ENCODE measurements around the gene ACVR1B.
A peak's percentile ranks its signal among the peaks of the same experiment; 100 is the strongest.

ACVR1B gene

GRCh38 chr12:52003591-52003990 is 52.1 kb downstream of the ACVR1B start:
- no peak overlapping the region for H3K27ac ChIP-seq (ENCODE audit: low read length)

GRCh38 chr12:52004042-52004648 is 52.6 kb downstream of the ACVR1B start:
- Histone ChIP-seq H3K4me1 (ENCODE audit: insufficient read depth, low read length) (no peaks in the 10 kb centered on the region), H3K27me3 (ENCODE audit: insufficient read depth, low read length) (peaks cover 50% of the 10 kb centered on the region), H3K9me3 (ENCODE audit: insufficient read depth, low read depth, low read length) (no peaks in the 10 kb centered on the region), H3K4me3 (ENCODE audit: low read length) (no peak overlapping the region), H3K9ac (ENCODE audit: low read depth, low read length) (no peak overlapping the region), H3K27ac (ENCODE audit: low read length) (no peak overlapping the region), H3K36me3 (ENCODE audit: insufficient read depth, low read depth, low read length) (no peaks in the 10 kb centered on the region)

More at GRCh38 chr12:52003591-52003990, 52.1 kb downstream of the ACVR1B start:
- no peak overlapping the region for H3K4me3 ChIP-seq (ENCODE audit: low read length)
- H3K36me3 ChIP-seq (ENCODE audit: insufficient read depth, low read depth, low read length): no peaks in the 10 kb centered on the region
- no peak overlapping the region for H3K9ac ChIP-seq (ENCODE audit: low read depth, low read length)
- peaks cover 44% of the 10 kb centered on the region for H3K27me3 ChIP-seq (ENCODE audit: insufficient read depth, low read length)
- no peaks in the 10 kb centered on the region for H3K9me3 ChIP-seq (ENCODE audit: insufficient read depth, low read depth, low read length)
- H3K4me1 ChIP-seq (ENCODE audit: insufficient read depth, low read length): no peaks in the 10 kb centered on the region

GRCh38 chr12:52005218-52005902 is 53.9 kb downstream of the ACVR1B start:
- no peak overlapping the region for H3K27ac ChIP-seq (ENCODE audit: low read length)
- no peak overlapping the region for H3K9ac ChIP-seq (ENCODE audit: low read depth, low read length)
- peaks cover 58% of the 10 kb centered on the region for H3K27me3 ChIP-seq (ENCODE audit: insufficient read depth, low read length)
- no peaks in the 10 kb centered on the region for H3K36me3 ChIP-seq (ENCODE audit: insufficient read depth, low read depth, low read length)
- H3K9me3 ChIP-seq (ENCODE audit: insufficient read depth, low read depth, low read length): no peaks in the 10 kb centered on the region
- peaks cover 6% of the 10 kb centered on the region for H3K4me1 ChIP-seq (ENCODE audit: insufficient read depth, low read length)
- H3K4me3 ChIP-seq (ENCODE audit: low read length): no peak overlapping the region

GRCh38 chr12:52005903-52006703 is 54.6 kb downstream of the ACVR1B start:
- H3K9ac ChIP-seq (ENCODE audit: low read depth, low read length): no peak overlapping the region
- peaks cover 58% of the 10 kb centered on the region for H3K27me3 ChIP-seq (ENCODE audit: insufficient read depth, low read length)
- peak overlapping the region; percentile 59 for H3K4me3 ChIP-seq (ENCODE audit: low read length)

GRCh38 chr12:52006726-52007157 is 55.2 kb downstream of the ACVR1B start, which contains the start of gene TAMALIN:
Gene TAMALIN (plus strand): TSS chr12:52006946. CDS start chr12:52007020, 74 bp downstream.
- Histone ChIP-seq H3K27me3 (ENCODE audit: insufficient read depth, low read length) (peaks cover 58% of the 10 kb centered on the region), H3K9ac (ENCODE audit: low read depth, low read length) (no peak within 1 kb of the TSS), H3K4me3 (ENCODE audit: low read length) (peak within 1 kb of the TSS; percentile 61), H3K9me3 (ENCODE audit: insufficient read depth, low read depth, low read length) (no peaks in the 10 kb centered on the region), H3K27ac (ENCODE audit: low read length) (no peak within 1 kb of the TSS), H3K36me3 (ENCODE audit: insufficient read depth, low read depth, low read length) (no peaks in the 10 kb centered on the region), H3K4me1 (ENCODE audit: insufficient read depth, low read length) (peaks cover 10% of the 10 kb centered on the region)

More at GRCh38 chr12:52005903-52006703, 54.6 kb downstream of the ACVR1B start:
- Histone ChIP-seq H3K36me3 (ENCODE audit: insufficient read depth, low read depth, low read length) (no peaks in the 10 kb centered on the region), H3K4me1 (ENCODE audit: insufficient read depth, low read length) (peaks cover 10% of the 10 kb centered on the region), H3K9me3 (ENCODE audit: insufficient read depth, low read depth, low read length) (no peaks in the 10 kb centered on the region), H3K27ac (ENCODE audit: low read length) (no peak overlapping the region)

- no peak overlapping the region for H3K27ac ChIP-seq (ENCODE audit: low read length)
- H3K27me3 ChIP-seq (ENCODE audit: insufficient read depth, low read length): peaks cover 58% of the 10 kb centered on the region
- no peaks in the 10 kb centered on the region for H3K9me3 ChIP-seq (ENCODE audit: insufficient read depth, low read depth, low read length)
- H3K4me1 ChIP-seq (ENCODE audit: insufficient read depth, low read length): peaks cover 10% of the 10 kb centered on the region
- H3K36me3 ChIP-seq (ENCODE audit: insufficient read depth, low read depth, low read length): no peaks in the 10 kb centered on the region
- no peak overlapping the region for H3K9ac ChIP-seq (ENCODE audit: low read depth, low read length)
- peak overlapping the region; percentile 61; the same call in 1 of the 2 replicates for H3K4me3 ChIP-seq (ENCODE audit: low read length)
These were observed 55.8 kb downstream of the ACVR1B start for GRCh38 chr12:52007158-52007921.

GRCh38 chr12:52007982-52008510 is 56.5 kb downstream of the ACVR1B start:
- H3K27ac ChIP-seq (ENCODE audit: low read length): no peak overlapping the region
- peaks cover 10% of the 10 kb centered on the region for H3K4me1 ChIP-seq (ENCODE audit: insufficient read depth, low read length)
- H3K4me3 ChIP-seq (ENCODE audit: low read length): peak overlapping the region; percentile 61; the same call in 1 of the 2 replicates
- peaks cover 62% of the 10 kb centered on the region for H3K27me3 ChIP-seq (ENCODE audit: insufficient read depth, low read length)
- no peaks in the 10 kb centered on the region for H3K36me3 ChIP-seq (ENCODE audit: insufficient read depth, low read depth, low read length)
- H3K9ac ChIP-seq (ENCODE audit: low read depth, low read length): no peak overlapping the region
- no peaks in the 10 kb centered on the region for H3K9me3 ChIP-seq (ENCODE audit: insufficient read depth, low read depth, low read length)

GRCh38 chr12:52009081-52009751 is 57.7 kb downstream of the ACVR1B start:
- no peaks in the 10 kb centered on the region for H3K9me3 ChIP-seq (ENCODE audit: insufficient read depth, low read depth, low read length)
- H3K4me3 ChIP-seq (ENCODE audit: low read length): no peak overlapping the region
- H3K27me3 ChIP-seq (ENCODE audit: insufficient read depth, low read length): peaks cover 73% of the 10 kb centered on the region
- H3K9ac ChIP-seq (ENCODE audit: low read depth, low read length): no peak overlapping the region
- H3K4me1 ChIP-seq (ENCODE audit: insufficient read depth, low read length): peaks cover 14% of the 10 kb centered on the region
- no peaks in the 10 kb centered on the region for H3K36me3 ChIP-seq (ENCODE audit: insufficient read depth, low read depth, low read length)
- H3K27ac ChIP-seq (ENCODE audit: low read length): no peak overlapping the region

- H3K4me1 ChIP-seq (ENCODE audit: insufficient read depth, low read length): peaks cover 15% of the 10 kb centered on the region
- peaks cover 70% of the 10 kb centered on the region for H3K27me3 ChIP-seq (ENCODE audit: insufficient read depth, low read length)
- H3K36me3 ChIP-seq (ENCODE audit: insufficient read depth, low read depth, low read length): no peaks in the 10 kb centered on the region
- no peaks in the 10 kb centered on the region for H3K9me3 ChIP-seq (ENCODE audit: insufficient read depth, low read depth, low read length)
- peak overlapping the region; percentile 30; the same call in 1 of the 2 replicates for H3K4me3 ChIP-seq (ENCODE audit: low read length)
- no peak overlapping the region for H3K27ac ChIP-seq (ENCODE audit: low read length)
- H3K9ac ChIP-seq (ENCODE audit: low read depth, low read length): peak overlapping the region; percentile 49; the same call in 1 of the 2 replicates
These were observed 58.7 kb downstream of the ACVR1B start for GRCh38 chr12:52010152-52010622.

GRCh38 chr12:52010692-52011601 is 59.4 kb downstream of the ACVR1B start:
- no peak overlapping the region for H3K27ac ChIP-seq (ENCODE audit: low read length)
- peak overlapping the region; percentile 49; the same call in 1 of the 2 replicates for H3K9ac ChIP-seq (ENCODE audit: low read depth, low read length)
- no peaks in the 10 kb centered on the region for H3K36me3 ChIP-seq (ENCODE audit: insufficient read depth, low read depth, low read length)
- peaks cover 15% of the 10 kb centered on the region for H3K4me1 ChIP-seq (ENCODE audit: insufficient read depth, low read length)
- H3K4me3 ChIP-seq (ENCODE audit: low read length): peak overlapping the region; percentile 30; the same call in 1 of the 2 replicates
- no peaks in the 10 kb centered on the region for H3K9me3 ChIP-seq (ENCODE audit: insufficient read depth, low read depth, low read length)
- H3K27me3 ChIP-seq (ENCODE audit: insufficient read depth, low read length): peaks cover 70% of the 10 kb centered on the region

Data from iPS-20b (cell line).